ENCODE results near the gene ALKAL2.
A peak's percentile ranks its signal among the peaks of the same experiment; 100 is the strongest.

The ALKAL2 gene

GRCh38 chr2:310994-311393 lies 23.1 kb upstream of the ALKAL2 start:
- no peak overlapping the region for H3K4me3 ChIP-seq (ENCODE audit: low read depth, low read length)
- no peak for TF ChIP-seq CTCF (IDR thresholded peaks at IDR 0.05; ENCODE audit: low read depth, low read length)

DNA sequence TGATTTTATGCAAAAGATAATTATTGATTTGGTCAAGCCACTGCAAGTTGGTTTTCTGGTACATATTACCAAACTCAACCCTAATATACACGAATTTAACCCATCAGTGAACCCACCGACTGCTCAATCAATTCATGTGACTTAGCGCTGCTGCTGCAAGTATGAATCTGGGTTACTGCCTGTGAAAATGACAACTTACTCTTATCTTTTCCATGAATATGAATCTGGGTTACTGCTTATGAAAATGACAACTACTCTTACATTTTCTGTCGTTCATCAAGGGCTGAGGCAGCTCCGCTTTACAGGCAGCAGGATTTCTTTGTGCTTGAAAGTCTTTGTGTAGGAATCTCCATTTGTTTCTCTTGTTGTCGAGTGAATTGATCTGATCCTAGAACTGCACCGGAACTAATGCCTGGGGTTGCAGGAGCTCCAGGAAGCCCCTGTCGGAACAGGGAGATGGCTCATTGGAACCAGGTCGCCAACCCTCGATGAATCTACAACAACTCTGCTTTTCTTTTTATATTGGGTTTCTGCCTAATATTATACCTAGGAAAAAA lies 22.1 kb upstream of the ALKAL2 start:
- TF ChIP-seq CTCF (IDR thresholded peaks at IDR 0.05; ENCODE audit: low read depth, low read length), result no peak
- no peak overlapping the region for H3K4me3 ChIP-seq (ENCODE audit: low read depth, low read length)

DNA sequence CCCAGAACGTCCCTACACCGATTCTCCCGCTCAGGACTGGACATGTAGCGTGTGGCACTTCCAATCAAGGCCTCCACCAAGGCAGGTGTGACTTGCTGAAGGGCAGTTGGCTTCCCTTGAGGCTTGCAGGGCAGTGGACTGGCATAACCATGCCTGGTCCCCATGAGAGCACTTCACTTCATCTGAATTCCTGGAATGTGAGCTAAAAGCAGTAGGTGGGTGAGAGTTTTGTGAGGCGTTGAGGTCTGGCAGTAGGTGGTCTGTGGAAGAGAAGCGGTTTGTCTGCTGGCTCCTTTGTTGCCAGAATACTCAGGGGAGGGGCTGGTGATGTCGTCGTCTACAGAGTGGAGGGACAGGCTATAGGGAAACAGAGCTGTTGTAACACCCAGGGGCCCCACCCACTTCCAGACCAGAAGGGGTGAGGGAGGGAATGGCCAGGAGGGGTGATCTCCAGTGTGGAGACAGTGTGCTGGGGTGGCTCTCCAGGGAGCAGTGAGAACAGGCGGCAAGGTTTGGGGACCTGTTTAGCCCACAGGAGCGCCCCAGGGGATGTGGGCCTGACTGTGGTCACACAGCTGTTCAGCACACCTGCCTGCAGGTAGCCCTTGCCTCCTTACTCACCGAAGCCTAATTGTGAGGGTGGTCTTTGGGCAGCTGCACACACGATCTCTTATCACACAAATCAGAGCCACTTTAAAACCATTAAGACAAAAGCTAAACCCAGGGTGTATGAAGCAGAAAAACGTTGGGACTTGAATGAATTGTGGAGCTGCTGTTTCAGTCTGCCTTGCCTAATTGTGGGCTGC lies 21.5 kb upstream of the ALKAL2 start:
- TF ChIP-seq CTCF (IDR thresholded peaks at IDR 0.05; ENCODE audit: low read depth, low read length), result no peak

GRCh38 chr2:305366-305765 lies 17.5 kb upstream of the ALKAL2 start:
- TF ChIP-seq CTCF (IDR thresholded peaks at IDR 0.05; ENCODE audit: low read depth, low read length), result no peak
- no peak overlapping the region for H3K4me3 ChIP-seq (ENCODE audit: low read depth, low read length)

More for the DNA sequence above, 21.5 kb upstream of the ALKAL2 start:
- H3K4me3 ChIP-seq (ENCODE audit: low read depth, low read length), result no peak overlapping the region

- TF ChIP-seq CTCF (IDR thresholded peaks at IDR 0.05; ENCODE audit: low read depth, low read length), result no peak
- H3K4me3 ChIP-seq (ENCODE audit: low read depth, low read length), result no peak overlapping the region
These were observed 8.5 kb upstream of the ALKAL2 start for GRCh38 chr2:296354-296753.

GRCh38 chr2:295090-295489 lies 7.2 kb upstream of the ALKAL2 start:
- H3K4me3 ChIP-seq (ENCODE audit: low read depth, low read length), result no peak overlapping the region
- no peak for TF ChIP-seq CTCF (IDR thresholded peaks at IDR 0.05; ENCODE audit: low read depth, low read length)

GRCh38 chr2:290090-290722 lies 2.3 kb upstream of the ALKAL2 start:
- TF ChIP-seq CTCF (IDR thresholded peaks at IDR 0.05; ENCODE audit: low read depth, low read length), result peak; percentile 92
- H3K4me3 ChIP-seq (ENCODE audit: low read depth, low read length), result peak overlapping the region; percentile 60

Data from WI38 (cell line).